WTC11 (cell line): Measurements from ENCODE around the gene HMX1. TPM values are rescaled to one million over a fixed set of nuclear protein-coding genes. Genes with fewer than 3 reads are reported as not detected.

ENCODE experiments used
- ATAC-seq: fragments of 200-7000 bp; cut with Tn5 transposase; 2 replicates; pipeline ENCODE4 v1.10.0; 2021; ENCODE audit warnings: mild to moderate bottlenecking, moderate library complexity
- CTCF ChIA-PET: fragments of 300-600 bp; sonication (Branson Sonifier 250); formaldehyde crosslinking; loops from one replicate; lab custom pipeline; 2021; ENCODE audit warnings: antibody characterized with exemption; lab: Charles Lee
- POLR2A ChIA-PET: fragments of 350-600 bp; sonication (Branson Sonifier 250); formaldehyde crosslinking; loops from one replicate; lab custom pipeline; 2021; ENCODE audit warnings: antibody characterized with exemption; lab: Charles Lee
- DNase-seq: peaks from one replicate; pipeline ENCODE4 v3.0.0; 2021; ENCODE audit warnings: low spot score
- H3K27ac Mint-ChIP-seq: 2 replicates; pipeline ENCODE4 v1.8.0; 2021; ENCODE audit warnings: mixed read lengths
- H3K27me3 Mint-ChIP-seq: 2 replicates; pipeline ENCODE4 v1.8.0; 2021; ENCODE audit warnings: low read depth, mild to moderate bottlenecking, moderate library complexity, mixed read lengths
- H3K36me3 Mint-ChIP-seq: 2 replicates; pipeline ENCODE4 v1.8.0; 2021; ENCODE audit warnings: mixed read lengths
- H3K4me1 Mint-ChIP-seq: 2 replicates; pipeline ENCODE4 v1.8.0; 2022; ENCODE audit warnings: mixed read lengths
- H3K4me3 Mint-ChIP-seq: 2 replicates; pipeline ENCODE4 v1.8.0; 2021; ENCODE audit warnings: mild to moderate bottlenecking, moderate library complexity, mixed read lengths
- H3K9me3 Mint-ChIP-seq: 2 replicates; pipeline ENCODE4 v1.8.0; 2021; ENCODE audit warnings: mixed read lengths
- EMX1 ChIP-seq: fragments of 250-450 bp; sonication (Bioruptor Pico); IDR thresholded peaks from 2 replicates; pipeline ENCODE4 v1.8.0; 2021; ENCODE audit warnings: mild to moderate bottlenecking
- FOXK1 ChIP-seq: sonication (generic); formaldehyde crosslinking; IDR thresholded peaks from 2 replicates; pipeline ENCODE4 v1.8.0; 2022; ENCODE audit warnings: mild to moderate bottlenecking, moderate library complexity, missing genetic modification reagents
- KAT7 ChIP-seq: sonication (generic); formaldehyde crosslinking; IDR thresholded peaks from 2 replicates; pipeline ENCODE4 v1.8.1; 2023; ENCODE audit warnings: missing genetic modification reagents, mild to moderate bottlenecking, borderline replicate concordance
- TEAD1 ChIP-seq: sonication (generic); formaldehyde crosslinking; IDR thresholded peaks from 2 replicates; pipeline ENCODE4 v1.8.0; 2022; ENCODE audit warnings: mild to moderate bottlenecking, missing genetic modification reagents
- total RNA-seq: library from RNA; stranded (reverse); gene quantifications from 3 replicates; pipeline ENCODE4 v1.2.3, GENCODE V29; 2021
- TF ChIP-seq, protein P1 (sequence below): sonication (generic); formaldehyde crosslinking; IDR thresholded peaks from 2 replicates; pipeline ENCODE4 v1.8.1; 2023; ENCODE audit warnings: mild to moderate bottlenecking, moderate library complexity, missing genetic modification reagents
- TF ChIP-seq, protein P2 (sequence below): sonication (generic); formaldehyde crosslinking; conservative IDR thresholded peaks from 2 replicates; pipeline ENCODE4 v1.8.1; 2022; ENCODE audit warnings: mild to moderate bottlenecking, missing genetic modification reagents
- TF ChIP-seq, protein P3 (sequence below): sonication (generic); formaldehyde crosslinking; IDR thresholded peaks from 2 replicates; pipeline ENCODE4 v1.8.1; 2022; ENCODE audit warnings: mild to moderate bottlenecking, missing genetic modification reagents, moderate library complexity, borderline replicate concordance
- TF ChIP-seq, protein P4 (sequence below): fragments of 250-450 bp; sonication (Bioruptor Pico); IDR thresholded peaks from 2 replicates; pipeline ENCODE4 v1.9.0; 2021; ENCODE audit warnings: mild to moderate bottlenecking, borderline replicate concordance
- TF ChIP-seq, protein P5 (sequence below): sonication (generic); formaldehyde crosslinking; IDR thresholded peaks from 2 replicates; pipeline ENCODE4 v1.8.0; 2022; ENCODE audit warnings: mild to moderate bottlenecking, missing genetic modification reagents
- TF ChIP-seq, protein P6 (sequence below): fragments of 250-450 bp; sonication (Bioruptor Pico); IDR thresholded peaks from 2 replicates; pipeline ENCODE4 v1.9.0; 2021; ENCODE audit warnings: mild to moderate bottlenecking
- TF ChIP-seq, protein P7 (sequence below): sonication (generic); formaldehyde crosslinking; IDR thresholded peaks from 2 replicates; pipeline ENCODE4 v1.8.0; 2023; ENCODE audit warnings: mild to moderate bottlenecking, missing genetic modification reagents
- TF ChIP-seq, protein P8 (sequence below): sonication (generic); formaldehyde crosslinking; IDR thresholded peaks from 2 replicates; pipeline ENCODE4 v1.8.0; 2022; ENCODE audit warnings: mild to moderate bottlenecking, missing genetic modification reagents

The HMX1 gene
- total RNA-seq, 1 experiment from 2014 or later, result 10.0 TPM

DNA sequence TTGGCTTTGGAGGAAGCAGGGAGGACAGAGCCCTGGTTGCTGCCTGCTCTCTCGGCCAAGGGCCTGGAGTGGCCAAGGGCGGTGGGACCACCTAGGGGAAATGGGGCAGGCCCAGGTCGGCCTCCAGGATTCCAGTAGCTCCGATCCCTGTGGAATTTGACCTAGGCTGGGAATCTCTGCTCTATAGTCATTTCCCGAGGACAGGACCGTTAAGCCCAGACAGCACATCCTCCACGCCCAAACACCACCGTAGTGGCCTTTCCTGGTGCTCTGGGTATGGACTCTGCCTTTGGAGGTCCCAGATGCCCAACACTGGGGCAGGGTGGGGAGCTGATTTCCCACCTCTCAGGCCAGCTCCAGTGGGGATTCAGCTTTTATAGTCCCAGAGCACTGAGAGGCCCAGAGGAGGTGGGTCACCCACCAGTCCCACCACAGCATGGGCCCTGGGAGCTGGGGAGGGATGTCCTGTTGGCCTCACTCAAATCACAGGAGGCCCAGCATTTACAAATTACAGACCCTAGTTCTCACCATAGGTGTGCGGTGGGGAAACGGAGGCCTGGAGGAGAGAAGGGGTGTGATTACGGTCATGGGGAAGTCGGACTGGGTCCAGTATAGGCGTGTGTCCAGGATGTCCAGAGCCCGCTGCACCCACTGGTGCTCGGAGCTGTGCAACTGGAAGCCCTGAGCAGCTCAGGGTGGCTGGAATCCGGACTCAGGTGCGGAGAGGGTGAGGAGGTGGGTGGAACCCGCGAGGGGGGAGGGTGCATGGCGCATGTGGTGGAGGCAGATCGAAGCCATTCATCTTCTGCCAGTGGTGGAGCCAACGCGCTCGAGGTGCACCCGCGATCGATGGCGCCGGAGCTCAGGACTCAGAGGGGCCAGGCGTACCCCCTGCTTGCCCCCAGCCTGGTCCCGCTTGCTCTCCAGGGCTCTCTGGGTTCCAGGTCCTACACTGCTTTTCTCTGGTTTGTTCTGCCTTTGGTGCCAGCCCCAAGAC lies 7.7 kb downstream of the HMX1 start (continued):
- TF ChIP-seq, protein P1, sequence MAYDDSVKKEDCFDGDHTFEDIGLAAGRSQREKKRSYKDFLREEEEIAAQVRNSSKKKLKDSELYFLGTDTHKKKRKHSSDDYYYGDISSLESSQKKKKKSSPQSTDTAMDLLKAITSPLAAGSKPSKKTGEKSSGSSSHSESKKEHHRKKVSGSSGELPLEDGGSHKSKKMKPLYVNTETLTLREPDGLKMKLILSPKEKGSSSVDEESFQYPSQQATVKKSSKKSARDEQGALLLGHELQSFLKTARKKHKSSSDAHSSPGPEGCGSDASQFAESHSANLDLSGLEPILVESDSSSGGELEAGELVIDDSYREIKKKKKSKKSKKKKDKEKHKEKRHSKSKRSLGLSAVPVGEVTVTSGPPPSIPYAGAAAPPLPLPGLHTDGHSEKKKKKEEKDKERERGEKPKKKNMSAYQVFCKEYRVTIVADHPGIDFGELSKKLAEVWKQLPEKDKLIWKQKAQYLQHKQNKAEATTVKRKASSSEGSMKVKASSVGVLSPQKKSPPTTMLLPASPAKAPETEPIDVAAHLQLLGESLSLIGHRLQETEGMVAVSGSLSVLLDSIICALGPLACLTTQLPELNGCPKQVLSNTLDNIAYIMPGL (CRISPR knock-in tag), result no peak
- TF ChIP-seq KAT7 (CRISPR knock-in tag) (no peak), TEAD1 (no peak)
- TF ChIP-seq, protein P2, sequence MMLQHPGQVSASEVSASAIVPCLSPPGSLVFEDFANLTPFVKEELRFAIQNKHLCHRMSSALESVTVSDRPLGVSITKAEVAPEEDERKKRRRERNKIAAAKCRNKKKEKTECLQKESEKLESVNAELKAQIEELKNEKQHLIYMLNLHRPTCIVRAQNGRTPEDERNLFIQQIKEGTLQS (CRISPR knock-in tag), result no peak
- TF ChIP-seq, protein P3, sequence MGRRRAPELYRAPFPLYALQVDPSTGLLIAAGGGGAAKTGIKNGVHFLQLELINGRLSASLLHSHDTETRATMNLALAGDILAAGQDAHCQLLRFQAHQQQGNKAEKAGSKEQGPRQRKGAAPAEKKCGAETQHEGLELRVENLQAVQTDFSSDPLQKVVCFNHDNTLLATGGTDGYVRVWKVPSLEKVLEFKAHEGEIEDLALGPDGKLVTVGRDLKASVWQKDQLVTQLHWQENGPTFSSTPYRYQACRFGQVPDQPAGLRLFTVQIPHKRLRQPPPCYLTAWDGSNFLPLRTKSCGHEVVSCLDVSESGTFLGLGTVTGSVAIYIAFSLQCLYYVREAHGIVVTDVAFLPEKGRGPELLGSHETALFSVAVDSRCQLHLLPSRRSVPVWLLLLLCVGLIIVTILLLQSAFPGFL (CRISPR knock-in tag), result no peak
- TF ChIP-seq, protein P4, sequence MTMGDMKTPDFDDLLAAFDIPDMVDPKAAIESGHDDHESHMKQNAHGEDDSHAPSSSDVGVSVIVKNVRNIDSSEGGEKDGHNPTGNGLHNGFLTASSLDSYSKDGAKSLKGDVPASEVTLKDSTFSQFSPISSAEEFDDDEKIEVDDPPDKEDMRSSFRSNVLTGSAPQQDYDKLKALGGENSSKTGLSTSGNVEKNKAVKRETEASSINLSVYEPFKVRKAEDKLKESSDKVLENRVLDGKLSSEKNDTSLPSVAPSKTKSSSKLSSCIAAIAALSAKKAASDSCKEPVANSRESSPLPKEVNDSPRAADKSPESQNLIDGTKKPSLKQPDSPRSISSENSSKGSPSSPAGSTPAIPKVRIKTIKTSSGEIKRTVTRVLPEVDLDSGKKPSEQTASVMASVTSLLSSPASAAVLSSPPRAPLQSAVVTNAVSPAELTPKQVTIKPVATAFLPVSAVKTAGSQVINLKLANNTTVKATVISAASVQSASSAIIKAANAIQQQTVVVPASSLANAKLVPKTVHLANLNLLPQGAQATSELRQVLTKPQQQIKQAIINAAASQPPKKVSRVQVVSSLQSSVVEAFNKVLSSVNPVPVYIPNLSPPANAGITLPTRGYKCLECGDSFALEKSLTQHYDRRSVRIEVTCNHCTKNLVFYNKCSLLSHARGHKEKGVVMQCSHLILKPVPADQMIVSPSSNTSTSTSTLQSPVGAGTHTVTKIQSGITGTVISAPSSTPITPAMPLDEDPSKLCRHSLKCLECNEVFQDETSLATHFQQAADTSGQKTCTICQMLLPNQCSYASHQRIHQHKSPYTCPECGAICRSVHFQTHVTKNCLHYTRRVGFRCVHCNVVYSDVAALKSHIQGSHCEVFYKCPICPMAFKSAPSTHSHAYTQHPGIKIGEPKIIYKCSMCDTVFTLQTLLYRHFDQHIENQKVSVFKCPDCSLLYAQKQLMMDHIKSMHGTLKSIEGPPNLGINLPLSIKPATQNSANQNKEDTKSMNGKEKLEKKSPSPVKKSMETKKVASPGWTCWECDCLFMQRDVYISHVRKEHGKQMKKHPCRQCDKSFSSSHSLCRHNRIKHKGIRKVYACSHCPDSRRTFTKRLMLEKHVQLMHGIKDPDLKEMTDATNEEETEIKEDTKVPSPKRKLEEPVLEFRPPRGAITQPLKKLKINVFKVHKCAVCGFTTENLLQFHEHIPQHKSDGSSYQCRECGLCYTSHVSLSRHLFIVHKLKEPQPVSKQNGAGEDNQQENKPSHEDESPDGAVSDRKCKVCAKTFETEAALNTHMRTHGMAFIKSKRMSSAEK, result no peak
- TF ChIP-seq, protein P5, sequence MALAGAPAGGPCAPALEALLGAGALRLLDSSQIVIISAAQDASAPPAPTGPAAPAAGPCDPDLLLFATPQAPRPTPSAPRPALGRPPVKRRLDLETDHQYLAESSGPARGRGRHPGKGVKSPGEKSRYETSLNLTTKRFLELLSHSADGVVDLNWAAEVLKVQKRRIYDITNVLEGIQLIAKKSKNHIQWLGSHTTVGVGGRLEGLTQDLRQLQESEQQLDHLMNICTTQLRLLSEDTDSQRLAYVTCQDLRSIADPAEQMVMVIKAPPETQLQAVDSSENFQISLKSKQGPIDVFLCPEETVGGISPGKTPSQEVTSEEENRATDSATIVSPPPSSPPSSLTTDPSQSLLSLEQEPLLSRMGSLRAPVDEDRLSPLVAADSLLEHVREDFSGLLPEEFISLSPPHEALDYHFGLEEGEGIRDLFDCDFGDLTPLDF (CRISPR knock-in tag), result no peak
- TF ChIP-seq, protein P6, sequence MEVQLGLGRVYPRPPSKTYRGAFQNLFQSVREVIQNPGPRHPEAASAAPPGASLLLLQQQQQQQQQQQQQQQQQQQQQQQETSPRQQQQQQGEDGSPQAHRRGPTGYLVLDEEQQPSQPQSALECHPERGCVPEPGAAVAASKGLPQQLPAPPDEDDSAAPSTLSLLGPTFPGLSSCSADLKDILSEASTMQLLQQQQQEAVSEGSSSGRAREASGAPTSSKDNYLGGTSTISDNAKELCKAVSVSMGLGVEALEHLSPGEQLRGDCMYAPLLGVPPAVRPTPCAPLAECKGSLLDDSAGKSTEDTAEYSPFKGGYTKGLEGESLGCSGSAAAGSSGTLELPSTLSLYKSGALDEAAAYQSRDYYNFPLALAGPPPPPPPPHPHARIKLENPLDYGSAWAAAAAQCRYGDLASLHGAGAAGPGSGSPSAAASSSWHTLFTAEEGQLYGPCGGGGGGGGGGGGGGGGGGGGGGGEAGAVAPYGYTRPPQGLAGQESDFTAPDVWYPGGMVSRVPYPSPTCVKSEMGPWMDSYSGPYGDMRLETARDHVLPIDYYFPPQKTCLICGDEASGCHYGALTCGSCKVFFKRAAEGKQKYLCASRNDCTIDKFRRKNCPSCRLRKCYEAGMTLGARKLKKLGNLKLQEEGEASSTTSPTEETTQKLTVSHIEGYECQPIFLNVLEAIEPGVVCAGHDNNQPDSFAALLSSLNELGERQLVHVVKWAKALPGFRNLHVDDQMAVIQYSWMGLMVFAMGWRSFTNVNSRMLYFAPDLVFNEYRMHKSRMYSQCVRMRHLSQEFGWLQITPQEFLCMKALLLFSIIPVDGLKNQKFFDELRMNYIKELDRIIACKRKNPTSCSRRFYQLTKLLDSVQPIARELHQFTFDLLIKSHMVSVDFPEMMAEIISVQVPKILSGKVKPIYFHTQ (CRISPR knock-in tag), result no peak

DNA sequence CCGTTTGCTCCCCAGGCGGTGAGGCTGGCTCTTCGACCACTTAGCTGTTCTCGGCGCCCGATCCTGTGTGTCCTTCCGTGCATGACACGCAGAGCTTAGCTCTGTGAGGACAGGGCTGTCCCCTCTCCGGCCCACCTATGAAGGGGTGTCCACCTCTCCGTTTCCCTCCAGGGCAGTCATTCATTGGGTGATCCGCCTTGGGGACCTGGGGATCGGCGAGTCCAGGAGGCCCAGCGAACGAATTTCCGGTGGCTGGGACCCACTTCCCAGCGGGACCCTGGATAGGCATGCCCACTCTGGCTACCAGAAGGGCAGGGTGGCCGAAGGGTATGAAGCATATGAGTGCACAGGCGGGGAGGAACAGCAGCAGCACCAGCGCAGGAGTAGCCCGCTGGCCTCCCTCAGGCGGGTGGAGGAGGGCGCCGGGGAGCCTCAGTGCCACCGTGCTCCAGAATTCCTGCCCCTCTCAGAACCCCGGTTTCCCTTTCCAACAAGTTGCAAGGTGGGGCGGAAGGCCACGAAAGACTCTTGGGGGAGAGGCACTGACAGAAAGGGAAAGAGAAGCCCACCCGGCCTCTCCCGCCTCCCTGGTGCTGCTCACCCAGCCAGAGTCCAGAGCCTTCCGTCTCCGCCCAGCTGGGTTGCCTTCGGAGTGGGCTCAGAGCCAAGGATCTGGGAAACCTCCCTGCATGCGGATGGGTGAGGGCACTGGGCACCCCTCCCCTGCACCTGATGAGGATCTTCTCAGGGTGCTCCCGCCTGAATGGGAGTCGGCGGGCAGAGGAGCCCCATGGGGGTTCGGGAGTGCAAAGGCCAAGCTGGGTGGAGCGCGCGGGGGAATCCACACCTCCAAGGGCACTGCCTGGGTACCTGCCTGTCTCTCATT lies 8.6 kb downstream of the HMX1 start:
- Mint-ChIP-seq H3K4me1 (peaks cover 13% of the 10 kb centered on the region), H3K9me3 (no peaks in the 10 kb centered on the region), H3K4me3 (peak overlapping the region; percentile 10; the same call in 1 of the 2 replicates), H3K27ac (no peak overlapping the region), H3K36me3 (no peaks in the 10 kb centered on the region), H3K27me3 (peaks cover 98% of the 10 kb centered on the region)
- ChIA-PET POLR2A (no interaction called here), CTCF (no interaction called here)
- ATAC-seq, result no peak
- no peak for DNase-seq
- TF ChIP-seq, protein P7, sequence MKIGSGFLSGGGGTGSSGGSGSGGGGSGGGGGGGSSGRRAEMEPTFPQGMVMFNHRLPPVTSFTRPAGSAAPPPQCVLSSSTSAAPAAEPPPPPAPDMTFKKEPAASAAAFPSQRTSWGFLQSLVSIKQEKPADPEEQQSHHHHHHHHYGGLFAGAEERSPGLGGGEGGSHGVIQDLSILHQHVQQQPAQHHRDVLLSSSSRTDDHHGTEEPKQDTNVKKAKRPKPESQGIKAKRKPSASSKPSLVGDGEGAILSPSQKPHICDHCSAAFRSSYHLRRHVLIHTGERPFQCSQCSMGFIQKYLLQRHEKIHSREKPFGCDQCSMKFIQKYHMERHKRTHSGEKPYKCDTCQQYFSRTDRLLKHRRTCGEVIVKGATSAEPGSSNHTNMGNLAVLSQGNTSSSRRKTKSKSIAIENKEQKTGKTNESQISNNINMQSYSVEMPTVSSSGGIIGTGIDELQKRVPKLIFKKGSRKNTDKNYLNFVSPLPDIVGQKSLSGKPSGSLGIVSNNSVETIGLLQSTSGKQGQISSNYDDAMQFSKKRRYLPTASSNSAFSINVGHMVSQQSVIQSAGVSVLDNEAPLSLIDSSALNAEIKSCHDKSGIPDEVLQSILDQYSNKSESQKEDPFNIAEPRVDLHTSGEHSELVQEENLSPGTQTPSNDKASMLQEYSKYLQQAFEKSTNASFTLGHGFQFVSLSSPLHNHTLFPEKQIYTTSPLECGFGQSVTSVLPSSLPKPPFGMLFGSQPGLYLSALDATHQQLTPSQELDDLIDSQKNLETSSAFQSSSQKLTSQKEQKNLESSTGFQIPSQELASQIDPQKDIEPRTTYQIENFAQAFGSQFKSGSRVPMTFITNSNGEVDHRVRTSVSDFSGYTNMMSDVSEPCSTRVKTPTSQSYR (CRISPR knock-in tag), result no peak
- no peak for TF ChIP-seq EMX1
- TF ChIP-seq FOXK1 (CRISPR knock-in tag), result no peak
- TF ChIP-seq, protein P8, sequence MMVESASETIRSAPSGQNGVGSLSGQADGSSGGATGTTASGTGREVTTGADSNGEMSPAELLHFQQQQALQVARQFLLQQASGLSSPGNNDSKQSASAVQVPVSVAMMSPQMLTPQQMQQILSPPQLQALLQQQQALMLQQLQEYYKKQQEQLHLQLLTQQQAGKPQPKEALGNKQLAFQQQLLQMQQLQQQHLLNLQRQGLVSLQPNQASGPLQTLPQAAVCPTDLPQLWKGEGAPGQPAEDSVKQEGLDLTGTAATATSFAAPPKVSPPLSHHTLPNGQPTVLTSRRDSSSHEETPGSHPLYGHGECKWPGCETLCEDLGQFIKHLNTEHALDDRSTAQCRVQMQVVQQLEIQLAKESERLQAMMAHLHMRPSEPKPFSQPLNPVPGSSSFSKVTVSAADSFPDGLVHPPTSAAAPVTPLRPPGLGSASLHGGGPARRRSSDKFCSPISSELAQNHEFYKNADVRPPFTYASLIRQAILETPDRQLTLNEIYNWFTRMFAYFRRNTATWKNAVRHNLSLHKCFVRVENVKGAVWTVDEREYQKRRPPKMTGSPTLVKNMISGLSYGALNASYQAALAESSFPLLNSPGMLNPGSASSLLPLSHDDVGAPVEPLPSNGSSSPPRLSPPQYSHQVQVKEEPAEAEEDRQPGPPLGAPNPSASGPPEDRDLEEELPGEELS, result no peak
